Omental fat pad (tissue), 4 donors: Measurements from ENCODE around the gene PIPOX. TPM values are rescaled to one million over a fixed set of nuclear protein-coding genes. Genes with fewer than 3 reads are reported as not detected.

Experiments
- ATAC-seq: fragments of 150-250 bp; one replicate; pipeline ENCODE4 v1.9.1; 2016; ENCODE audit warnings: mild to moderate bottlenecking, moderate library complexity; ENCODE audit not compliant: low FRiP score
- DNase-seq: peaks from one replicate; pipeline ENCODE4 v3.0.0-alpha.2; 2019; ENCODE audit warnings: low spot score
- CTCF ChIP-seq, 3 donors: fragments of 450-650 bp; IDR thresholded peaks; one replicate each; pipeline ENCODE4 v1.5.1; 2016 to 2017; ENCODE audit warnings: antibody characterized with exemption in 3 of 3, mild to moderate bottlenecking in 3 of 3, moderate library complexity in 2 of 3
- total RNA-seq, 4 donors: library from RNA; depleted of rRNA; stranded (reverse); fragments of >200 nt; gene quantifications; one replicate each; pipeline ENCODE4 v1.1.0, GENCODE V29; 2016

The PIPOX gene
- total RNA-seq, 4 donors from 2014 or later: 0.82 to 4.9 (median 1.6) TPM

GRCh38 chr17:29070781-29071180 is 27.8 kb downstream of the PIPOX start:
- TF ChIP-seq CTCF (IDR thresholded peaks at IDR 0.05): no peak
- DNase-seq (no peak), ATAC-seq (no peak)

- TF ChIP-seq CTCF (IDR thresholded peaks at IDR 0.05): no peak
- ATAC-seq: no peak
- no peak for DNase-seq
These were observed 28.4 kb downstream of the PIPOX start for GRCh38 chr17:29071303-29071702.

- no peak for TF ChIP-seq CTCF (IDR thresholded peaks at IDR 0.05)
- ATAC-seq (no peak), DNase-seq (no peak)
These were observed 30.1 kb downstream of the PIPOX start for GRCh38 chr17:29073045-29073444.

- TF ChIP-seq CTCF (IDR thresholded peaks at IDR 0.05): no peak
- ATAC-seq (no peak), DNase-seq (no peak)
These were observed 30.6 kb downstream of the PIPOX start for GRCh38 chr17:29073520-29073919.

- DNase-seq (no peak), ATAC-seq (no peak)
- no peak for TF ChIP-seq CTCF (IDR thresholded peaks at IDR 0.05)
These were observed 31.5 kb downstream of the PIPOX start for GRCh38 chr17:29074488-29074887.

GRCh38 chr17:29076087-29076486 is 33.1 kb downstream of the PIPOX start:
- no peak for TF ChIP-seq CTCF (IDR thresholded peaks at IDR 0.05)
- DNase-seq: no peak
- no peak for ATAC-seq

GRCh38 chr17:29076722-29077121 is 33.8 kb downstream of the PIPOX start:
- DNase-seq (no peak), ATAC-seq (no peak)
- TF ChIP-seq CTCF (IDR thresholded peaks at IDR 0.05): no peak
